Activated CD8-positive, alpha-beta memory T cell treated with anti-CD3 and anti-CD28 coated beads, Interleukin-2, amount 50 U/mL, for 1 hour (primary cell): ENCODE data around the gene DPT.

Experiments used
- DNase-seq: peaks from one replicate; pipeline ENCODE4 v3.0.0-alpha.2; 2020; ENCODE audit errors: extremely low read depth

DPT gene

DNA sequence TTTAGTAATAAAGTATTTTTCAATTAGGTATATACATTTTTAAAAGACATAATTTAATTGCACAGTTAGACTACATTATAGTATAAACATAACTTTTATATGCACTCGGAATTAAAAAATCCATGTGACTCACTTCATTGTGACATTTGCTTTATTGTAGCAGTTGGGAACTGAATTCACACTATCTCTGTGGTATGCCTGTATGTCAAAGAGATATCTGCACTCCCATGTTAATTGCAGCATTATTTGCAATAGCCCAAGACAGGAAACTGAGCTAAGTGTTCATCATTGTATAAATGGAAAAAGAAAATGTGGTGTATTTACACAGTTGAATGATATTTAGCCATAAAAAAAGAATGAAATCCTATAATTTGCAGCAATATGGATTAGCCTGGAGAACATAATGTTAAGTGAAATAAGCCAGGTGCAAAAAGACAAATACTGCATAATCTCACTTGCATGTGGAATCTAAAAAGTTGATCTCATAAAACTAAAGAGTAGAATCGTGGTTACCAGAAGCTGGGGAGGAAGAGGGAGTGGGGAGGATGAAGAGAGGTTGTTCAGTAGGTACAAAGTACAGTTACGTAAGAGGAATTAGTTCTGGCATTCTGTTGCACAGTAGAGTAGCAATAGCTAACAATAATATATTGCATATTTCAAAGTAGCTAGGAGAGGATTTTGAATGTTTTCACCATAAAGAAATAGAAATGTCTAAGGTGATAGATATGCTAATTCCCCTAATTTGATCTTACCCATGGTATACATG lies 64.8 kb downstream of the DPT start:
- no peak for DNase-seq

DNA sequence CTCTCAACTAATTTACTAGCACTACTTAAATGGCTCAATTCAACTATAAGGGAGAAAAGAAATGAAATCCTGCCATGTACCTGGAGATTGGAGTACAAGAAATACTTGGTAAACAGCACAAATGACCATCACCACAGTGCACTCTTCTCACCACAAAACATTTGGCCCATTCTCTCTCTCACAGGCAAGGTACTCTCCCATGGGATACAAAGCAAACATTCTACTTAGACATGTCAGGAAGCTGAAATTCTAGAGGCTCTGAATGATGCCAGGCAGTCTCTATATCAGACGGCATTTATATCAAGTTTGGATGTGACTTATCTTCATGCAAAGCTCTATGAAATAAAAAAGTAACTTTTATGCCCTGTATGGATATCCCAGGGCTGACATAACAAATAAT lies 72.5 kb downstream of the DPT start:
- DNase-seq, result no peak

DNA sequence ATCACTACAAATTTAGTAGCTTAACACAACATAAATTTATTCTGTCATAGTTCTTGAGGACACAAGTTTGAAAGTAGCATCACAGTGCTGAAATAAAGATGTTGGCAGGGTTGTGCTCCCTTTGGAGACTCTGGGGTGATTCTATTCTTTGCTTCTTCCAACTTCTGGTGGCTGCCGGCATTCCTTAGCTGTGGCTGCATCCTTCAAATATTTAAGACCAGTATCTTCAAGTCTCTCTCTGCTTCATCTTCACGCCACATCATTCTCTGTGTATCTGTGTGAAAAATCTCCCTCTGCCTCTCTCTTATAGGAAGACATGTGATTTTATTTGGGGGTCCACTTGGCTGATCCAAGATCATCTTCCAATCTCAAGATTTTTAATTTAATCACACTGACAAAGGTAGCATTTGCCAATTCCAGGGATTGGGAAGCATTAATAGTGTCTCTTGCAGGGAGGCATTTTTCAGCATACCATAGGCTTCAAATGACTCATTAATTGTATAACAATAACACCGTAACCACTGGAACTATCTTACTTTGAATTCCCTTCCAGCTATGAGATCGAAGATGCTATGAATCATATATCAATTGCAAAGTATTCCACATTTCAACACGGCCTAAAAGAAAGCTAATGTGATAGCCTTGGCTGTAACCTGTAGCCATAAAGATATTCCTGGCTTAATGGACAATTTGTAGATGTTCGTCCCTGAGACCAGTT lies 74.6 kb downstream of the DPT start:
- DNase-seq, result no peak

DNA sequence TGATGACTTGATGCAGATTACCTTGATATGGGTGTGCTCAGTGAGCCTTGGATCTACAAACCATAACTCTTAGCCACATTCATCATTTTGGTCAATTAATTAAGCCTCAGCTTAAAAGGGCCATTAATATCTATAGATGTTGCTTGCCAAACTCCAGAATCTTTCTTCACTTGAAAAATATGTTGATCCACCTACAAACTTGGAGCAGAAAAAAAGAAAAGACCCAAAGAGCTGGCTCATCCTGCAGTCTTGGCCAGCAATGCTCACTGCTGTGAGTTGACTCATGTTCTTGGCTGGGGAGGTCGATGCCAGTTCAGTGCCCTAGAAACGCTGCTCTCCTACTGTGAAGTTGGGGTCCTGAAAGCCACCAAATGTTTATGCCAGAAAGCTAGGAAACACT lies 75.4 kb downstream of the DPT start:
- no peak for DNase-seq

DNA sequence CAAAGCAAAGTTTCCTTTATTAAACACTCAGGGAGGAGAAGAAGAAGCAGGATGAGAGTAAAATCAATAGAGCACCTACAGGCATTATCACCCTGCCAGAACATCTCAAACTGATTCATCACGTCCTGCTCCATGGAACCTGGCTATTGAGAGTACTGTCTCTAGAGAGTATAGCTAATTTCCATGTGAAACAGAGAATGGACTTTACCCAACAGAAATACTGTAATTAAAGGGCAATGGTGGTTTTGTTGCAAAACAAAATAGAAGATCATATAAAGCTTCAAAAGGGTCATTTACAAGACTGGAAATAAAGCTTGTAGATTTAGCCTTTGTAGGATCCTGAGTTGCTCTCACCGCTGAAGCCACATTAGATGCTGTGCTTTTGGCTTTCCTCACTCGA lies 83.3 kb downstream of the DPT start:
- DNase-seq, result no peak
